ENCODE measurements around the gene EIF2B2. TPM values are rescaled to one million over a fixed set of nuclear protein-coding genes. Genes with fewer than 3 reads are reported as not detected.

Gene EIF2B2
- total and polyA plus RNA-seq, 9 of the 15 experiments (the other 6 are each of a cell fraction or from before 2014, with no cell fraction given): 10.6 to 94.1 (median 38.9) TPM

DNA sequence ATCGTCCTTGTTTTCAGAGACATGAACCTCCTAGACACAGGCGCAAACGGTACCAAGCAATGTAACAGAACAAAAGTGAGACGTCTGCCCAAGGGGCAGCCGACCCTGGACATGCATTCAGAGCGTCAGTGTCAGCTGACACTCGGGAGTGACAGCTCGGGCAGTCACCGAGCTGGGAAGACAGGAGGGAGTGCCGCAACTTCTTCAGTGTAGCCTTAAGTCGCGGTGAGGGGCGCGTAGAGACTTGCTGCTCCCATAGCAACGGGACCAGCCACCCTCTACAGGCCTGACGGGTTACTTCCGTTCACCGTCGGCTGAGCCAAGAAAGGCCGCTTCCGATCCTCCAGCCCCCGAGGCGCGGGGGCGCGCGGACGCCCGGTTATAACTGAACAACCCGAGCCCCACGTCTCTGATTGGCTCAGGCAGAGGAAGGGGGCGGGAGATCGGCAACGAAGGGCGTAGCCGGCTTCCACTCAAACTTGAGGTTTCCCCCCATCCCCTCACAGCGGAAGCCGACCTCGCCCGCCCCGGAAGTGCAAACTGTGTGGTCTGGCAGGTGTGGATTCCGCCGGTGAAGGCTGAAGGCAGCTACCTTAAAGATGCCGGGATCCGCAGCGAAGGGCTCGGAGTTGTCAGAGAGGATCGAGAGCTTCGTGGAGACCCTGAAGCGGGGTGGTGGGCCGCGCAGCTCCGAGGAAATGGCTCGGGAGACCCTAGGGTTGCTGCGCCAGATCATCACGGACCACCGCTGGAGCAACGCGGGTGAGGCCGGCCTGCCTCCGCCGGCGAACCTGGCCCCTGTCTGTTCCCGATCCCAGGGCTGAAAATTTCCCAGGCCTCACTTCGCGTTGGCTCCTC lies at the start of gene EIF2B2 (continued):
- TF ChIP-seq, protein P1, sequence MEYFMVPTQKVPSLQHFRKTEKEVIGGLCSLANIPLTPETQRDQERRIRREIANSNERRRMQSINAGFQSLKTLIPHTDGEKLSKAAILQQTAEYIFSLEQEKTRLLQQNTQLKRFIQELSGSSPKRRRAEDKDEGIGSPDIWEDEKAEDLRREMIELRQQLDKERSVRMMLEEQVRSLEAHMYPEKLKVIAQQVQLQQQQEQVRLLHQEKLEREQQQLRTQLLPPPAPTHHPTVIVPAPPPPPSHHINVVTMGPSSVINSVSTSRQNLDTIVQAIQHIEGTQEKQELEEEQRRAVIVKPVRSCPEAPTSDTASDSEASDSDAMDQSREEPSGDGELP (CRISPR knock-in tag; IDR thresholded peaks at IDR 0.05; ENCODE audit: borderline replicate concordance): peak; percentile 88
- TF ChIP-seq HDAC2 (IDR thresholded peaks at IDR 0.05): 0 out of 2 replicates have a peak, but pooled peaks have one; percentile 27
- TF ChIP-seq, protein P2, sequence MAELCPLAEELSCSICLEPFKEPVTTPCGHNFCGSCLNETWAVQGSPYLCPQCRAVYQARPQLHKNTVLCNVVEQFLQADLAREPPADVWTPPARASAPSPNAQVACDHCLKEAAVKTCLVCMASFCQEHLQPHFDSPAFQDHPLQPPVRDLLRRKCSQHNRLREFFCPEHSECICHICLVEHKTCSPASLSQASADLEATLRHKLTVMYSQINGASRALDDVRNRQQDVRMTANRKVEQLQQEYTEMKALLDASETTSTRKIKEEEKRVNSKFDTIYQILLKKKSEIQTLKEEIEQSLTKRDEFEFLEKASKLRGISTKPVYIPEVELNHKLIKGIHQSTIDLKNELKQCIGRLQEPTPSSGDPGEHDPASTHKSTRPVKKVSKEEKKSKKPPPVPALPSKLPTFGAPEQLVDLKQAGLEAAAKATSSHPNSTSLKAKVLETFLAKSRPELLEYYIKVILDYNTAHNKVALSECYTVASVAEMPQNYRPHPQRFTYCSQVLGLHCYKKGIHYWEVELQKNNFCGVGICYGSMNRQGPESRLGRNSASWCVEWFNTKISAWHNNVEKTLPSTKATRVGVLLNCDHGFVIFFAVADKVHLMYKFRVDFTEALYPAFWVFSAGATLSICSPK (IDR thresholded peaks at IDR 0.05; ENCODE audit: borderline replicate concordance): no peak
- TF ChIP-seq RBBP5 (IDR thresholded peaks at IDR 0.05; ENCODE audit: borderline replicate concordance, insufficient read depth, low read length, poor library complexity, severe bottlenecking): peak; percentile 82
- TF ChIP-seq ZNF830 (CRISPR knock-in tag; IDR thresholded peaks at IDR 0.05): no peak
- TF ChIP-seq, protein P3, sequence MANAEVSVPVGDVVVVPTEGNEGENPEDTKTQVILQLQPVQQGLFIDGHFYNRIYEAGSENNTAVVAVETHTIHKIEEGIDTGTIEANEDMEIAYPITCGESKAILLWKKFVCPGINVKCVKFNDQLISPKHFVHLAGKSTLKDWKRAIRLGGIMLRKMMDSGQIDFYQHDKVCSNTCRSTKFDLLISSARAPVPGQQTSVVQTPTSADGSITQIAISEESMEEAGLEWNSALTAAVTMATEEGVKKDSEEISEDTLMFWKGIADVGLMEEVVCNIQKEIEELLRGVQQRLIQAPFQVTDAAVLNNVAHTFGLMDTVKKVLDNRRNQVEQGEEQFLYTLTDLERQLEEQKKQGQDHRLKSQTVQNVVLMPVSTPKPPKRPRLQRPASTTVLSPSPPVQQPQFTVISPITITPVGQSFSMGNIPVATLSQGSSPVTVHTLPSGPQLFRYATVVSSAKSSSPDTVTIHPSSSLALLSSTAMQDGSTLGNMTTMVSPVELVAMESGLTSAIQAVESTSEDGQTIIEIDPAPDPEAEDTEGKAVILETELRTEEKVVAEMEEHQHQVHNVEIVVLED (CRISPR knock-in tag; IDR thresholded peaks at IDR 0.05): no peak
- TF ChIP-seq, protein P4, sequence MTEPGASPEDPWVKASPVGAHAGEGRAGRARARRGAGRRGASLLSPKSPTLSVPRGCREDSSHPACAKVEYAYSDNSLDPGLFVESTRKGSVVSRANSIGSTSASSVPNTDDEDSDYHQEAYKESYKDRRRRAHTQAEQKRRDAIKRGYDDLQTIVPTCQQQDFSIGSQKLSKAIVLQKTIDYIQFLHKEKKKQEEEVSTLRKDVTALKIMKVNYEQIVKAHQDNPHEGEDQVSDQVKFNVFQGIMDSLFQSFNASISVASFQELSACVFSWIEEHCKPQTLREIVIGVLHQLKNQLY (CRISPR knock-in tag; conservative IDR thresholded peaks at IDR 0.05): no peak
- TF ChIP-seq SIRT6 (IDR thresholded peaks at IDR 0.05; ENCODE audit: low read depth, low read length): no peak
- TF ChIP-seq, protein P5, sequence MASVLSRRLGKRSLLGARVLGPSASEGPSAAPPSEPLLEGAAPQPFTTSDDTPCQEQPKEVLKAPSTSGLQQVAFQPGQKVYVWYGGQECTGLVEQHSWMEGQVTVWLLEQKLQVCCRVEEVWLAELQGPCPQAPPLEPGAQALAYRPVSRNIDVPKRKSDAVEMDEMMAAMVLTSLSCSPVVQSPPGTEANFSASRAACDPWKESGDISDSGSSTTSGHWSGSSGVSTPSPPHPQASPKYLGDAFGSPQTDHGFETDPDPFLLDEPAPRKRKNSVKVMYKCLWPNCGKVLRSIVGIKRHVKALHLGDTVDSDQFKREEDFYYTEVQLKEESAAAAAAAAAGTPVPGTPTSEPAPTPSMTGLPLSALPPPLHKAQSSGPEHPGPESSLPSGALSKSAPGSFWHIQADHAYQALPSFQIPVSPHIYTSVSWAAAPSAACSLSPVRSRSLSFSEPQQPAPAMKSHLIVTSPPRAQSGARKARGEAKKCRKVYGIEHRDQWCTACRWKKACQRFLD (CRISPR knock-in tag; IDR thresholded peaks at IDR 0.05): no peak
- peak in 1 of 2 experiments; percentile 85; a peak in 1 of 4 replicates for TF ChIP-seq KDM4B (IDR thresholded peaks at IDR 0.05; ENCODE audit: borderline replicate concordance in 2 of 2, low read depth in 1 of 2)
- no peak for TF ChIP-seq TEAD4 (IDR thresholded peaks at IDR 0.05; ENCODE audit: low read length)
- no peak for TF ChIP-seq TEAD4 (CRISPR knock-in tag; IDR thresholded peaks at IDR 0.05; ENCODE audit: borderline replicate concordance)
- TF ChIP-seq THRAP3 (IDR thresholded peaks at IDR 0.05; ENCODE audit: borderline replicate concordance): no peak
- TF ChIP-seq, protein P6, sequence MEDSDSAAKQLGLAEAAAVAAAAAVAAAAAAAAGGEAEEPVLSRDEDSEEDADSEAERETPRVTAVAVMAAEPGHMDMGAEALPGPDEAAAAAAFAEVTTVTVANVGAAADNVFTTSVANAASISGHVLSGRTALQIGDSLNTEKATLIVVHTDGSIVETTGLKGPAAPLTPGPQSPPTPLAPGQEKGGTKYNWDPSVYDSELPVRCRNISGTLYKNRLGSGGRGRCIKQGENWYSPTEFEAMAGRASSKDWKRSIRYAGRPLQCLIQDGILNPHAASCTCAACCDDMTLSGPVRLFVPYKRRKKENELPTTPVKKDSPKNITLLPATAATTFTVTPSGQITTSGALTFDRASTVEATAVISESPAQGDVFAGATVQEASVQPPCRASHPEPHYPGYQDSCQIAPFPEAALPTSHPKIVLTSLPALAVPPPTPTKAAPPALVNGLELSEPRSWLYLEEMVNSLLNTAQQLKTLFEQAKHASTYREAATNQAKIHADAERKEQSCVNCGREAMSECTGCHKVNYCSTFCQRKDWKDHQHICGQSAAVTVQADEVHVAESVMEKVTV (CRISPR knock-in tag; IDR thresholded peaks at IDR 0.05): no peak
- TF ChIP-seq ELF4 (CRISPR knock-in tag; IDR thresholded peaks at IDR 0.05): no peak
- TF ChIP-seq NELFE (IDR thresholded peaks at IDR 0.05; ENCODE audit: insufficient read depth, insufficient read length): no peak
- TF ChIP-seq PHTF2 (CRISPR knock-in tag; IDR thresholded peaks at IDR 0.05): no peak
